Endothelial cell of umbilical vein (primary cell): ENCODE measurements around the gene NUCKS1. TPM values are rescaled to one million over a fixed set of nuclear protein-coding genes. Genes with fewer than 3 reads are reported as not detected.

Experiments
- BruUV-seq: library from RNA; stranded (reverse); fragments of 400-500 nt; replicated peaks from 2 replicates; lab custom pipeline; 2021; lab: Mats Ljungman, UMichigan
- CTCF ChIA-PET: fragments of 300-600, 350-600 bp; sonication (Branson Sonifier 250); formaldehyde crosslinking; loops from one replicate; lab custom pipeline; 2021; ENCODE audit warnings: antibody characterized with exemption, inconsistent platforms; lab: Charles Lee
- POLR2A ChIA-PET: fragments of 300-600, 350-600 bp; sonication (Branson Sonifier 250); formaldehyde crosslinking; loops from one replicate; lab custom pipeline; 2021; ENCODE audit warnings: antibody characterized with exemption, inconsistent platforms; lab: Charles Lee
- DNase-seq: peaks from one replicate; pipeline ENCODE4 v3.0.0-alpha.2; 2011; ENCODE audit warnings: low read depth, low spot score
- FAIRE-seq: peaks from 2 replicates; lab custom pipeline; 2011; peaks lifted over from hg19 to GRCh38; lab: Jason Lieb, UNC
- H2AFZ ChIP-seq: 2 replicates; pipeline ENCODE4 v1.6.0; 2012; ENCODE audit warnings: low read depth, low read length, control low read depth, inconsistent platforms
- H3K27ac ChIP-seq: 2 replicates; pipeline ENCODE4 v1.5.1; 2011; ENCODE audit warnings: low read depth, mild to moderate bottlenecking, control low read depth, low read length, moderate library complexity; ENCODE audit not compliant: insufficient read depth
- H3K27me3 ChIP-seq, 2 experiments: 2 replicates each; pipeline versions ENCODE4 v1.6.0 to v1.6.1; 2011; ENCODE audit warnings: low read length in 2 of 2, mixed read lengths in 1 of 2; ENCODE audit not compliant: control insufficient read depth in 2 of 2, insufficient read depth in 2 of 2
- H3K36me3 ChIP-seq, 2 experiments: 2 replicates in 1 of 2; 3 replicates in 1 of 2; pipeline ENCODE4 v1.5.1; 2011; ENCODE audit warnings: low read length in 2 of 2, mild to moderate bottlenecking in 1 of 2, moderate library complexity in 1 of 2; ENCODE audit not compliant: control insufficient read depth in 2 of 2, insufficient read depth in 2 of 2; ENCODE audit errors: extremely low read depth in 1 of 2
- H3K4me1 ChIP-seq: 3 replicates; pipeline ENCODE4 v1.5.1; 2011; ENCODE audit warnings: mild to moderate bottlenecking, low read length; ENCODE audit not compliant: control insufficient read depth, insufficient read depth; ENCODE audit errors: extremely low read depth
- H3K4me2 ChIP-seq: 2 replicates; pipeline ENCODE4 v1.6.1; 2011; ENCODE audit warnings: low read length, control low read depth, mixed read lengths; ENCODE audit not compliant: insufficient read depth
- H3K4me3 ChIP-seq, 3 experiments: fragments of 200-600 bp in 1 of 3; sonication (generic), shearing (Covaris generic) in 1 of 3; replicated peaks in 1 of 3; 2 replicates each; pipeline ENCODE4 v1.5.1; 2011 to 2016; ENCODE audit warnings: control low read depth in 3 of 3, low read length in 3 of 3, mild to moderate bottlenecking in 2 of 3, inconsistent platforms in 1 of 3, low read depth in 1 of 3, moderate library complexity in 1 of 3; ENCODE audit not compliant: insufficient read depth in 1 of 3
- H3K79me2 ChIP-seq: 2 replicates; pipeline ENCODE4 v1.6.0; 2012; ENCODE audit warnings: low read length, inconsistent platforms; ENCODE audit not compliant: control insufficient read depth, insufficient read depth
- H3K9ac ChIP-seq: replicated peaks from 2 replicates; pipeline ENCODE3; 2011; ENCODE audit warnings: low read length, control low read depth; ENCODE audit not compliant: insufficient read depth; ENCODE audit errors: extremely low read depth
- H3K9me1 ChIP-seq: replicated peaks from 3 replicates; pipeline ENCODE4 v1.6.0; 2011; ENCODE audit warnings: mild to moderate bottlenecking, low read length; ENCODE audit not compliant: control insufficient read depth, insufficient read depth; ENCODE audit errors: extremely low read depth
- H3K9me3 ChIP-seq: replicated peaks from 2 replicates; pipeline ENCODE4 v1.5.1; 2012; ENCODE audit warnings: low read length, inconsistent platforms; ENCODE audit not compliant: control insufficient read depth, insufficient read depth
- H4K20me1 ChIP-seq: replicated peaks from 2 replicates; pipeline ENCODE3; 2011; ENCODE audit warnings: mild to moderate bottlenecking, low read length; ENCODE audit not compliant: control insufficient read depth, insufficient read depth; ENCODE audit errors: extremely low read depth
- CTCF ChIP-seq, 2 donors: IDR thresholded peaks; 1 replicate in 1 of 2; 2 replicates in 1 of 2; pipeline ENCODE4 v1.5.1; 2011; ENCODE audit warnings: low read length in 2 of 2, mild to moderate bottlenecking in 2 of 2, moderate library complexity in 2 of 2, control low read depth in 1 of 2, inconsistent platforms in 1 of 2, low read depth in 1 of 2; ENCODE audit not compliant: insufficient read depth in 1 of 2; ENCODE audit errors: extremely low read depth in 1 of 2
- EZH2 ChIP-seq: IDR thresholded peaks from 2 replicates; pipeline ENCODE4 v1.6.1; 2012; ENCODE audit warnings: borderline replicate concordance, low read depth, mild to moderate bottlenecking, moderate library complexity, low read length, inconsistent platforms; ENCODE audit not compliant: severe bottlenecking
- FOS ChIP-seq: IDR thresholded peaks from 2 replicates; pipeline ENCODE4 v1.6.1; 2011; ENCODE audit warnings: mild to moderate bottlenecking, low read length, moderate library complexity, borderline replicate concordance; ENCODE audit not compliant: insufficient read depth
- GATA2 ChIP-seq: IDR thresholded peaks from 2 replicates; pipeline ENCODE4 v1.7.0; 2011; ENCODE audit warnings: low read depth, mild to moderate bottlenecking, moderate library complexity, mixed read lengths, low read length; ENCODE audit not compliant: insufficient read length, insufficient read depth
- JUN ChIP-seq: IDR thresholded peaks from 2 replicates; pipeline ENCODE4 v1.6.1; 2011; ENCODE audit warnings: borderline replicate concordance, low read depth; ENCODE audit not compliant: insufficient read length, insufficient read depth
- MAX ChIP-seq: IDR thresholded peaks from 2 replicates; pipeline ENCODE4 v1.6.1; 2011; ENCODE audit not compliant: insufficient read depth, insufficient read length
- MYC ChIP-seq: IDR thresholded peaks from one replicate; pipeline ENCODE4 v1.6.1; 2011; ENCODE audit warnings: mild to moderate bottlenecking, low read depth, low read length
- POLR2A ChIP-seq: IDR thresholded peaks from 2 replicates; pipeline ENCODE4 v1.6.1; 2012; ENCODE audit warnings: low read depth, mild to moderate bottlenecking, control low read depth, low read length
- POLR2AphosphoS5 ChIP-seq: IDR thresholded peaks from 2 replicates; pipeline ENCODE4 v1.6.1; 2012; ENCODE audit warnings: low read depth, mild to moderate bottlenecking, control low read depth, low read length, moderate library complexity; ENCODE audit not compliant: insufficient read depth
- dilution Hi-C: fragments of 300-500 bp; cut with MboI; formaldehyde crosslinking; loops from one replicate; pipeline ENCODE4 v1.15.0; 2019; ENCODE audit warnings: low sequenced_read_pairs; ENCODE audit not compliant: extremely low pct_ligation_motif_present
- intact Hi-C: fragments of 100-400 bp; cut with micrococcal nuclease; formaldehyde crosslinking; loops from one replicate; pipeline ENCODE4 v1.10.0; 2022
- polyA plus RNA-seq, 4 experiments: library from polyadenylated mRNA; depleted of rRNA in 3 of 4; stranded (reverse) in 3 of 4; unstranded in 1 of 4; fragments of >200 nt; gene quantifications; 2 replicates each; pipeline versions ENCODE4 v1.2.1 to v1.2.3, GENCODE V29; 2011 to 2012; ENCODE audit warnings: missing spikeins in 1 of 4
- total RNA-seq: library from RNA; stranded (reverse); gene quantifications from 2 replicates; pipeline ENCODE4 v1.2.3, GENCODE V29; 2021

NUCKS1 gene
- total and polyA plus RNA-seq, 2 donors (not counting 3 experiments of a cell fraction or from before 2014, with no cell fraction given), result 53.7 to 282 TPM

DNA sequence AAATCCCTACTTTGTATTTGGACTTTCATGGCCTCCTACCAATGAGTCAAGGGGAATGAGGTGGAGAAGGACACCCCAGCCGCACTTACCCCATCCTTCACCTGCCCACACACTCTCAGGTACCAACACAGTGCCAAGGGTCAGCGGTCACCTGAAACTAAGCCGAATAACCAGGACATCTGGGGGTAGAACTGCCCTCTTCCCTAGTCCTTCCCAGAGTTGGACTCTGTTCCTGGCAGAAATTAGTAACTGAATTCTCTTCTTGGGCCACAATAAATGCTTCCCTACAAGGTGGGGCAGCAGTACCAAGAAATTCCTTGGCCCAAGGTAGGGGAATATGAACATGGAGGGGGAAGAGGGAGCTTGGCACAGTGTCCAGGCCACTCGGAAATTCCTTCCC lies 77.0 kb downstream of the NUCKS1 start:
- Histone ChIP-seq H3K79me2 (peaks cover 10% of the 10 kb centered on the region), H3K27me3 (no peaks in the 10 kb centered on the region), H3K27ac (no peak overlapping the region), H2AFZ (no peak overlapping the region), H3K4me2 (no peak overlapping the region), H3K4me1 (peaks cover 15% of the 10 kb centered on the region), H3K9me3 (no peaks in the 10 kb centered on the region), H3K9ac (no peak overlapping the region), H3K36me3 (no peaks in the 10 kb centered on the region), H3K4me3 (no peak overlapping the region), H3K9me1 (no peaks in the 10 kb centered on the region), H4K20me1 (no peaks in the 10 kb centered on the region)
- FAIRE-seq (no peak), DNase-seq (no peak)
- no TSS peak for BruUV-seq
- dilution Hi-C loops, result no loop called here
- intact Hi-C loops, result no loop called here
- ChIA-PET CTCF (interaction anchor here (0.7 to 3.9 kb wide), 6 partner anchors 14 to 305 kb away, joined by 3 to 41 read pairs (median 5); no protein-coding TSS in a partner anchor), POLR2A (no interaction called here)
- TF ChIP-seq MAX (no peak), POLR2AphosphoS5 (no peak), FOS (no peak), MYC (no peak), POLR2A (no peak), CTCF (IDR thresholded peaks at IDR 0.05; ENCODE audit: extremely low read depth in 1 of 2, insufficient read depth in 1 of 2, low read depth in 1 of 2, low read length in 2 of 2) (no peak), GATA2 (no peak), EZH2 (no peak), JUN (no peak)
